HepG2 (cell line): ENCODE measurements around the gene VAC14. TPM values are rescaled to one million over a fixed set of nuclear protein-coding genes. Genes with fewer than 3 reads are reported as not detected.

Source experiments
- BRD4 ChIP-seq: sonication (generic); formaldehyde crosslinking; IDR thresholded peaks from 2 replicates; pipeline ENCODE4 v1.4.0; 2020; ENCODE audit warnings: missing genetic modification reagents
- DPF2 ChIP-seq: sonication (generic); formaldehyde crosslinking; IDR thresholded peaks from 2 replicates; pipeline ENCODE4 v1.4.0; 2020; ENCODE audit warnings: mild to moderate bottlenecking, low read depth, missing genetic modification reagents, borderline replicate concordance
- HNF1A ChIP-seq, 2 experiments: sonication (generic) in 1 of 2; formaldehyde crosslinking in 1 of 2; IDR thresholded peaks; 2 replicates each; pipeline versions ENCODE4 v1.4.0 to v1.6.1; 2016 to 2020; ENCODE audit warnings: borderline replicate concordance in 1 of 2, low read depth in 1 of 2, mild to moderate bottlenecking in 1 of 2, missing genetic modification reagents in 1 of 2
- HNF4G ChIP-seq, 2 experiments: sonication (generic) in 1 of 2; formaldehyde crosslinking in 1 of 2; IDR thresholded peaks; 2 replicates each; pipeline versions ENCODE4 v1.4.0 to v1.6.1; 2011 to 2020; ENCODE audit warnings: borderline replicate concordance in 2 of 2, low read depth in 2 of 2, mild to moderate bottlenecking in 2 of 2, low read length in 1 of 2, missing genetic modification reagents in 1 of 2, moderate library complexity in 1 of 2
- SOX13 ChIP-seq, 3 experiments: fragments of 450-650 bp in 1 of 3; sonication (generic) in 1 of 3; formaldehyde crosslinking in 1 of 3; IDR thresholded peaks in 2 of 3; conservative IDR thresholded peaks in 1 of 3; 2 replicates each; pipeline versions ENCODE4 v1.5.0 to v1.6.1; 2016 to 2020; ENCODE audit warnings: antibody characterized with exemption in 1 of 3, mild to moderate bottlenecking in 1 of 3, missing compliant biosample characterization in 1 of 3, missing genetic modification reagents in 1 of 3, moderate library complexity in 1 of 3
- SPEN ChIP-seq: sonication (generic); formaldehyde crosslinking; IDR thresholded peaks from 2 replicates; pipeline ENCODE4 v1.5.1; 2020; ENCODE audit warnings: low read depth, mild to moderate bottlenecking, missing genetic modification reagents
- STAG1 ChIP-seq: sonication (generic); formaldehyde crosslinking; IDR thresholded peaks from 2 replicates; pipeline ENCODE4 v1.4.0; 2020; ENCODE audit warnings: missing genetic modification reagents
- ZFP37 ChIP-seq: sonication (generic); formaldehyde crosslinking; IDR thresholded peaks from 2 replicates; pipeline ENCODE4 v1.4.0; 2020; ENCODE audit warnings: missing genetic modification reagents, borderline replicate concordance
- ZNF136 ChIP-seq: sonication (generic); formaldehyde crosslinking; IDR thresholded peaks from 2 replicates; pipeline ENCODE4 v1.8.1; 2022; ENCODE audit warnings: low read depth, mild to moderate bottlenecking, moderate library complexity, missing genetic modification reagents
- ZNF263 ChIP-seq: sonication (generic); formaldehyde crosslinking; IDR thresholded peaks from 2 replicates; pipeline ENCODE4 v1.4.0; 2020; ENCODE audit warnings: missing genetic modification reagents
- ZNF552 ChIP-seq: sonication (generic); formaldehyde crosslinking; IDR thresholded peaks from 2 replicates; pipeline ENCODE4 v1.9.0; 2022; ENCODE audit warnings: missing genetic modification reagents, mild to moderate bottlenecking, borderline replicate concordance
- polyA plus RNA-seq, 8 experiments: library from polyadenylated mRNA; depleted of rRNA in 3 of 8; stranded (reverse) in 7 of 8; unstranded in 1 of 8; fragments of >200 nt; fragmentation: Illumina TruSeq in 4 of 8; extraction: Trizol in 4 of 8; gene quantifications; 2 replicates each; pipeline versions ENCODE4 v1.2.1 to v1.2.3, GENCODE V29; 2011 to 2016; ENCODE audit warnings: low read depth in 4 of 8, missing spikeins in 1 of 8, mixed read lengths in 1 of 8; ENCODE audit not compliant: insufficient read depth in 1 of 8
- total RNA-seq, 5 experiments: library from RNA; depleted of rRNA; stranded (reverse); fragments of >200 nt; fragmentation: Illumina TruSeq; extraction: Trizol; gene quantifications; 2 replicates each; pipeline ENCODE4 v1.2.3, GENCODE V29; 2016; ENCODE audit warnings: low read depth in 1 of 5
- TF ChIP-seq, protein P1 (sequence below): IDR thresholded peaks from 2 replicates; pipeline ENCODE4 v1.6.1; 2016; ENCODE audit warnings: low read depth
- TF ChIP-seq, protein P2 (sequence below): sonication (generic); formaldehyde crosslinking; IDR thresholded peaks from 2 replicates; pipeline ENCODE4; 2020; ENCODE audit warnings: missing genetic modification reagents, mild to moderate bottlenecking, borderline replicate concordance

VAC14 gene
- total and polyA plus RNA-seq, 2 of the 13 experiments (the other 11 are each of a cell fraction or from before 2014, with no cell fraction given) = 23.5 to 24.6 TPM

GRCh38 chr16:70723740-70724145 lies 77.2 kb downstream of the VAC14 start (continued):
- TF ChIP-seq, protein P1, sequence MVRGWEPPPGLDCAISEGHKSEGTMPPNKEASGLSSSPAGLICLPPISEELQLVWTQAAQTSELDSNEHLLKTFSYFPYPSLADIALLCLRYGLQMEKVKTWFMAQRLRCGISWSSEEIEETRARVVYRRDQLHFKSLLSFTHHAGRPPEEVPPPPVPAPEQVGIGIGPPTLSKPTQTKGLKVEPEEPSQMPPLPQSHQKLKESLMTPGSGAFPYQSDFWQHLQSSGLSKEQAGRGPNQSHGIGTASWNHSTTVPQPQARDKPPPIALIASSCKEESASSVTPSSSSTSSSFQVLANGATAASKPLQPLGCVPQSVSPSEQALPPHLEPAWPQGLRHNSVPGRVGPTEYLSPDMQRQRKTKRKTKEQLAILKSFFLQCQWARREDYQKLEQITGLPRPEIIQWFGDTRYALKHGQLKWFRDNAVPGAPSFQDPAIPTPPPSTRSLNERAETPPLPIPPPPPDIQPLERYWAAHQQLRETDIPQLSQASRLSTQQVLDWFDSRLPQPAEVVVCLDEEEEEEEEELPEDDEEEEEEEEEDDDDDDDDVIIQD = no peak
- TF ChIP-seq, protein P2, sequence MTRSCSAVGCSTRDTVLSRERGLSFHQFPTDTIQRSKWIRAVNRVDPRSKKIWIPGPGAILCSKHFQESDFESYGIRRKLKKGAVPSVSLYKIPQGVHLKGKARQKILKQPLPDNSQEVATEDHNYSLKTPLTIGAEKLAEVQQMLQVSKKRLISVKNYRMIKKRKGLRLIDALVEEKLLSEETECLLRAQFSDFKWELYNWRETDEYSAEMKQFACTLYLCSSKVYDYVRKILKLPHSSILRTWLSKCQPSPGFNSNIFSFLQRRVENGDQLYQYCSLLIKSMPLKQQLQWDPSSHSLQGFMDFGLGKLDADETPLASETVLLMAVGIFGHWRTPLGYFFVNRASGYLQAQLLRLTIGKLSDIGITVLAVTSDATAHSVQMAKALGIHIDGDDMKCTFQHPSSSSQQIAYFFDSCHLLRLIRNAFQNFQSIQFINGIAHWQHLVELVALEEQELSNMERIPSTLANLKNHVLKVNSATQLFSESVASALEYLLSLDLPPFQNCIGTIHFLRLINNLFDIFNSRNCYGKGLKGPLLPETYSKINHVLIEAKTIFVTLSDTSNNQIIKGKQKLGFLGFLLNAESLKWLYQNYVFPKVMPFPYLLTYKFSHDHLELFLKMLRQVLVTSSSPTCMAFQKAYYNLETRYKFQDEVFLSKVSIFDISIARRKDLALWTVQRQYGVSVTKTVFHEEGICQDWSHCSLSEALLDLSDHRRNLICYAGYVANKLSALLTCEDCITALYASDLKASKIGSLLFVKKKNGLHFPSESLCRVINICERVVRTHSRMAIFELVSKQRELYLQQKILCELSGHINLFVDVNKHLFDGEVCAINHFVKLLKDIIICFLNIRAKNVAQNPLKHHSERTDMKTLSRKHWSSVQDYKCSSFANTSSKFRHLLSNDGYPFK (CRISPR knock-in tag) = no peak
- TF ChIP-seq STAG1 (no peak), HNF4G (IDR thresholded peaks at IDR 0.05; ENCODE audit: borderline replicate concordance, low read depth, low read length) (no peak), HNF4G (CRISPR knock-in tag; IDR thresholded peaks at IDR 0.05; ENCODE audit: borderline replicate concordance, low read depth) (no peak), SPEN (CRISPR knock-in tag) (no peak), BRD4 (CRISPR knock-in tag) (peak; percentile 52; the same call in 1 of the 2 replicates), ZNF136 (CRISPR knock-in tag) (peak; percentile 74; the same call in 1 of the 2 replicates), SOX13 (IDR thresholded peaks at IDR 0.05) (no peak), SOX13 (CRISPR knock-in tag; conservative IDR thresholded peaks at IDR 0.05 in 1 of 2, IDR thresholded peaks at IDR 0.05 in 1 of 2) (no peak), ZNF263 (CRISPR knock-in tag) (no peak), ZFP37 (CRISPR knock-in tag) (no peak), HNF1A (IDR thresholded peaks at IDR 0.05; ENCODE audit: low read depth) (no peak), HNF1A (CRISPR knock-in tag; IDR thresholded peaks at IDR 0.05; ENCODE audit: borderline replicate concordance) (no peak), ZNF552 (CRISPR knock-in tag) (no peak), DPF2 (CRISPR knock-in tag) (no peak)
